Activated naive CD4-positive, alpha-beta T cell treated with Interleukin-2 at 50 U/mL for 16 hours (primary cell): ENCODE data around the gene OGDH.
A peak's percentile ranks its signal among the peaks of the same experiment; 100 is the strongest.
"Not testable (repeated sequence)": the region's sequence is repeated elsewhere in the genome, so short reads cannot be mapped to it uniquely, and the experiment has no call there.

ENCODE experiments used
- DNase-seq: peaks from one replicate; pipeline ENCODE4 v3.0.0-alpha.2; 2020

The OGDH gene

GRCh38 chr7:44606341-44607140 is at the start of gene OGDH:
OGDH (plus strand) TSS chr7:44606627; CDS start chr7:44624344, 17,717 bp downstream.
- DNase-seq = peak; percentile 99

- no peak for DNase-seq
Measured at GRCh38 chr7:44557485-44557884, 48.9 kb upstream of the OGDH start.

- no peak for DNase-seq
Measured at GRCh38 chr7:44559485-44559884, 46.9 kb upstream of the OGDH start.

GRCh38 chr7:44561481-44561880 is 44.9 kb upstream of the OGDH start:
- DNase-seq = no peak

DNA sequence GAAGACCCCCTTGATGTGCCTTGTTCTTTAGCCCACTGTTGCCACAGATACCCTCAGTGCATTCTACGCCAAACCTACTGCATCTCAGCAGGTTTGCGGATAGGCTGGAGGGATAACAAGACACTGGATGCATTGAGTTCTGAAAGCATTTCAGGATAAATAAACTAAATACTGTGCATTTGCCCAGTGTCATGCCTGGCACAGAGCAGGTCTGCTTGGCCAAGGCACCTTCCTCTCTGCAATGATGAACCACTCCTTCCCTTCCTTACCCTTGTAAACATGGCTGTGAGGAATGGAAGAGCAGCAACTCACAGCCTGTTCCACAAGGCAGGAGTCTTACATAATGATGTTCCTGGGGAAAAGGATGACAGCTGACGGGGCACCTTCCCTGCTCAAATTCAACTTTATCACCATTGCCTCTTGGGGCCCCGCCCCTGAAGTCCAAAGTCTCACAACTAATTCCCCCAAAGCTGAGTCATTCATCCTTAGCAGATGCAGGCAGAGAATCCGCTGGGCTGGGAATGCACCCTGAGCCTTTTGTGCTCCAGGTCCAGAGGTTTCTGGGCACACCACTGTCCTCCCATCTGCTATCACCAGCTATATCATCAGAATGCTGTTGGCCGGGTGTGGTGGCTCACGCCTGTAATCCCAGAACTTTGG is 44.3 kb upstream of the OGDH start:
- DNase-seq = no peak

- not testable (repeated sequence) for DNase-seq
Measured at GRCh38 chr7:44562622-44562962, 43.8 kb upstream of the OGDH start.

GRCh38 chr7:44563171-44563679 is 43.2 kb upstream of the OGDH start:
- no peak for DNase-seq

- DNase-seq = no peak
Measured at GRCh38 chr7:44564606-44565005, 41.8 kb upstream of the OGDH start.

DNA sequence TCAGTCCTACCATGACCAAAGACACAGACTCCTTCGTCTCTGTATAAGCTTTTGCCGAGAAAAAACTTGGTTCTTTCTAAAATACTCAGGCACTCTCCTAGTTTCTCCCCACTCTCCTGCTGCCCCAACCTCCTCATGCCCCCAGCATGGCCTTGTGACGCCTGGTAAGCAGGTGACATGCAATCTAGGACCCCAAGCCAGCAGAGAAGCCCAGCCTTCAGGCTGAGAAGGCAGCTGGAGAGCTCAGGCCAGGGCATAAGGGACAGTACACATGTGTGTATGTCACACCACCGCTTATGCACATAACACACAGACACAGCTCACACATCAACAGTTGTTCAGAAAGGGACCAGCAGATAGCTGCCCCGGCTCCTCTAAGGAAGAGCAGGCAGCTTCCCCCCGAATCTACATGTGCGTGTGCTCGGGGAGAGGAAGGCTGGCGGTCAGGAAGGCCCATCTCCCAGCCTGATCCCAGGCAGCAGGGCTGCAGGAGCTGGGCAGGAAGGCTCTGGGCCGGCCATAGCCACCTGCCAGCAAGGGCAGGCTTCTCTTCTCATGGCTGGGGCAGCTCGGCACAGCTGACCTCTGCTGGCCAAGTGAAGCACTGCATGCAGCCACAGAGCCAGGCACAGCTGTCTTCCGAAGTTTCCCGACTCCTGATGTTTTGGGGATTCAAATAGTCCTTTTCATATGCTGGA is 41.2 kb upstream of the OGDH start:
- DNase-seq = peak; percentile 70

- DNase-seq = no peak
Measured at GRCh38 chr7:44565795-44566559, 40.5 kb upstream of the OGDH start.

GRCh38 chr7:44566680-44567079 is 39.7 kb upstream of the OGDH start:
- DNase-seq = no peak

GRCh38 chr7:44567884-44568283 is 38.5 kb upstream of the OGDH start:
- no peak for DNase-seq

DNA sequence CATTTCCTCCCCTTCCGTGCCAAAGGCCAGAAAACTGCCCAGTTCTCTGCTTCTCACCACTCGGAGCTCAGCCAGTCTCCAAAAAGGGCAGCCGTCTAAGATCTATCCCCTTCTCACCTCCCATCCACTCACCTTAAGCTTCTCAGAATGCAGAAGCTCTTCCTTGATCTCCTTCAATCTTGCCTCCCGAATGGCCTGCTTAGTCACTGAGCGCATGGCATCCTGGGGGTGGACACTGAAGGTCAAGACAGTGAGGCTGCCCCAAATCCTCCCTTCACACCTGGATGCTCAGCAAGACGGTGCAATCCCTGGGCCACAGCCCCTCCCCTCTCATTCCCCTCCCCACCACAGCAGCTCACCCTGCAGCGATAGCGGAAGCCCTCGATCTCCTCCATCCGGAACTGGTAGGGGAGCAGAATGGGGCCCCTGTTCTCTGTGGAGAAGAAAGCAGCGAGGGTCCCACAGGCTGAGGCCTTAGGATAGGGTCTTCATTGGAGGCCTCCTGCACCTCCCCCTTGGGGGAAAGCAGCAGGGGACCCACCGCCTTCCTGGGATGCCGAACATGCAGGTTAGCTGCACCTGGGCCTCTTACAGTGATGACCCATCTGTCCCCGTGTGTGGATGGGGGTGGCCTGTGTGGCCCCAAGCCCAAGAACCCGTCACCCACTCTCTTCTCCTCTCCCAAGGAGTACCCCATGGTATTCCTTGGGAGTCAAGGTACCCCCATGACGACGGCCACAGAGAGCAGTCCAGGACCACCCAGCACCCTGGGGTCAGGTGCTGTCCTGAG is 37.5 kb upstream of the OGDH start:
- DNase-seq = no peak

DNA sequence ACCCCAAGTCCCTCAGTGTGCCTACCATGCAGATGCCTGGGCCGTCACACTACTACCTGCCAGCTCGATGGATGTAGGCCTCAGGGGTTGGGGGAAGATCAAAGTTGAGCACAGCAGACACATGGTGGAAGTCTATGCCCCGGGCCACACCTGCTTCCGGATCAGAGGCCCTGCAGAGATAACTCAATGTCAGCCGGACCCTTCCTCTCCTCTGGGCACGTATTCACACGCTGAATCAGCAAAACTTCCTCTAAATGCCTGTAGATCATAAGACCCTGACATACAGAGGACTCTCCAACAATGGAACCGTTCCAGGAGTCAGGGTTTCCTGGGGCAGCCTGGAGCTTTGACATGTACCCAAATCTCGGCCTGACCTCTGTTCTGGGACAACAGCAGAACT is 36.5 kb upstream of the OGDH start:
- no peak for DNase-seq

DNA sequence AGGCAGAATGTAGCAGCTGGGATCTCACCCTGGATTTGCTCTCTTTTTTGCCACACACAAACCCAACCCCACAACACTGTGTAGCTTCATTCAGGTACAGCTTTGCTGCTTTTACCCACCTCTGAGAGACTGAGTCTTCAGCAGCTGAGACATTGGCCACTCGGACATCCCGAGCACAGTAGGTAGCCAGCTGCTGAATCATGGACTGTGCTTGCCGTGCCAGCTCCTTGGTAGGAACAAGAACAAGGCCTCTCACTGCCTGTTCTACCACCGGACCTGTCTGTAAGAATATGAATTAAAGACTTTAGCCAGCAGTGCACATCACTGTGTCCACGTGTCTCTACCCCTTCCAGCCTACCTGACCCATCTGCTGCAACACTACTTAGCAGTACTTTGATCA is 33.7 kb upstream of the OGDH start:
- DNase-seq = no peak

DNA sequence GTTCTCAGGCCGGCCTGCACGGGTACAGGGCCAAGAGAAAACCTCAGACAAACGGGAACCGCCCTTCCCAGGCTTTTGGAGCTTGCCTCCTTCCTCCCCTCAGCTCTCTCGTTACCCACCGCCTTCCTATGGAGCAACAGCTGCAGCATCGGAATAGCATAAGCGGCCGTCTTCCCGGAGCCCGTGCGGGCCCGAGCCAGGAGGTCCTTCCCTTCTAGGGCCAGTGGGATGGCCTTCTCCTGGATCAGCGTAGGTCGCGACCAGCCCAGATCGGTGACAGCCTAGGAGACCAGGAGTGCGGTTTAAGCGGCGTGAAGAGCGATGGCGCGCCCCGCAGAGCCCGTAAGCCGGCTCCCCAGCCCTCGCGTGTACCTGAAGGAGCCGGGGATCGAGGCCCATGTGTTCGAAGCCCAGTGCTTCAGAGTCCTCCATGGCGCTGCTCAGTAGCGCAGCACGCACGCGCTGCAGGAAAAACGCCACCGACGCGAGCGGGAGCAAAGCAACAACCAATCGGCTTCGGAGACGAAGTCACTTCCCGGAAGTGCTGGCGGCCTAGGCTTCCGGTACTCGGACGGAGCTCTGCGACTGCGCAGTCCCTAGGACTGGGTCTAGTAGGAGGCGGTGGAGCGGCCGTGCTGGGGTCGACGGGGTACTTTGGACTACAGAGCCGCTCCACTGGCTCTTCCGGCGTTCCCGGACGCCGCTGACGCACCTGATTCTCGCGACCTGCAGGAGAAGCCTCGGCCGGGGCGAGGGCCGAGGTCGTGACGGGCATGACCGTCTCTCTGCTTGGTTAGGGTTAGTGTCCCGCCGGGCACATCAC is 32.8 kb upstream of the OGDH start, which contains the start of gene DDX56:
TSS of gene DDX56 (minus strand) at position 445 of the 823 bp plus-strand sequence. CDS start at position 432, 13 bp downstream.
- DNase-seq = peak; percentile 95

DNA sequence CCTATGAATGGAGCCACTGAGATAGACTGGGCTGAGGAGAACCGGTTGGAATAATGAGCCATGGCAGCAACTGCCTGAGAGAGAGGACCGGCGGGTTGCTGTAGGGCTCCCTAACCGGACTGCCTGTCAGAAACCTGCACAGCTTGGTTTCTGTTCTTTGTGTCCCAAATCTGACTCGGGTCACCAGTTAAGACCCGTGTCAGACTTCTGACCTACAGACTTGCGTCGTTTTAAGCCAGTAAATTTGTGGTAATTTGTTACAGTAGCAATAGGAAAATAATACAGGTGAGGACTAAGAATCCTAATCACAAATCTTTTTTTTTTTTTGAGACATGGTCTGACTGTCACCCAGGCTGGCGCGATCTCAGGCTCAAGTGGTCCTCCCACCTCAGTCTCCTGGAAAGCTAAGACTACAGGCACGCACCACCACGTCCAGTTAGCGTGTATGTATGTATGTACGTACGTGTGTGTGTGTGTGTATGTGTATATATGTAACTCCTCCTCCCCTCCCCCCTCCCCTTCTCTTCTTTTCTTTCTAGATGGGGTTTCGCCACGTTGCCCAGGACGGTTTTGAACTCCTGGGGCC is 32.0 kb upstream of the OGDH start:
- no peak for DNase-seq

- no peak for DNase-seq
Measured at GRCh38 chr7:44575054-44575453, 31.4 kb upstream of the OGDH start.

DNA sequence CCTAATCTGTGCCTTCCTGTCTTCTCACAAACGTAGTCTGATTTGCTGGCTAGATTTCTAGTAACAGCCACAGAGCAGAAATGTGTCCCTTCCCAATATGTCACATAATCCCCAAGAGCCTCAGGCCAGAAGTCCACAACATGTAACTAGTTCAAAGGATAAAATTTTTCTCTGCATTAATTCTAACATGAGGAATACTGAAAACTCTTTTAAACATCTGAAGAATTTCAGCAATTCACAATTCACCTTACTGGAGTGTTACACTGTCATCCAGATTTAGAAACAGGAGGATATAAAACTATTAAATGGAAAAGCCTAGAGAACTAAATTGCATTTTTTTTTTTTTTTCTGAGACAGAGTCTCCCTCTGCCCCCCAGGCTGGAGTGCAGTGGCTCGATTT is 30.2 kb upstream of the OGDH start:
- DNase-seq = no peak
